ENCODE measurements around the gene DDX10. TPM values are rescaled to one million over a fixed set of nuclear protein-coding genes. Genes with fewer than 3 reads are reported as not detected.

Gene DDX10
- total RNA-seq, 1 experiment from 2014 or later, result 72.2 TPM

- Histone ChIP-seq H3K4me1 (ENCODE audit: insufficient read depth, low read length, poor library complexity, severe bottlenecking) (peaks cover 42% of the 10 kb centered on the region), H3K9me3 (ENCODE audit: low read depth, low read length, poor library complexity, severe bottlenecking) (peaks cover 9% of the 10 kb centered on the region), H3K27ac (ENCODE audit: low read depth, low read length, poor library complexity, severe bottlenecking) (peak overlapping the region; percentile 87), H3K36me3 (ENCODE audit: insufficient read depth, low read length, poor library complexity, severe bottlenecking) (no peaks in the 10 kb centered on the region), H3K4me3 (ENCODE audit: low read depth, low read length, poor library complexity, severe bottlenecking) (peak overlapping the region; percentile 24), H3K27me3 (replicated peaks; ENCODE audit: insufficient read depth, low read depth, low read length, poor library complexity) (no peaks in the 10 kb centered on the region)
- CTCF ChIA-PET, result interaction anchor here (0.6 kb wide), 1 partner anchor 20 kb away, joined by 7 read pairs; no protein-coding TSS in a partner anchor
- peak; percentile 95 for DNase-seq (ENCODE audit: low spot score)
- TF ChIP-seq EZH2 (IDR thresholded peaks at IDR 0.05; ENCODE audit: borderline replicate concordance, low read depth, low read length, poor library complexity, severe bottlenecking) (no peak), CTCF (conservative IDR thresholded peaks at IDR 0.05; ENCODE audit: low read depth, low read length) (no peak)
- intact Hi-C loops (cut with micrococcal nuclease; ENCODE audit: unreplicated experiment), result no loop called here
- POLR2A ChIA-PET (ENCODE audit: low non-redundant PET), result no interaction called here
- TSS peak; percentile 93 for BruUV-seq (replicated peaks)
Measured at GRCh38 chr11:108895579-108896480, 231.0 kb downstream of the DDX10 start.

- Histone ChIP-seq H3K36me3 (ENCODE audit: insufficient read depth, low read length, poor library complexity, severe bottlenecking) (no peaks in the 10 kb centered on the region), H3K27me3 (replicated peaks; ENCODE audit: insufficient read depth, low read depth, low read length, poor library complexity) (no peaks in the 10 kb centered on the region), H3K4me1 (ENCODE audit: insufficient read depth, low read length, poor library complexity, severe bottlenecking) (peaks cover 43% of the 10 kb centered on the region), H3K9me3 (ENCODE audit: low read depth, low read length, poor library complexity, severe bottlenecking) (peaks cover 9% of the 10 kb centered on the region), H3K4me3 (ENCODE audit: low read depth, low read length, poor library complexity, severe bottlenecking) (no peak overlapping the region), H3K27ac (ENCODE audit: low read depth, low read length, poor library complexity, severe bottlenecking) (peak overlapping the region; percentile 87)
- intact Hi-C loops (cut with micrococcal nuclease; ENCODE audit: unreplicated experiment), result no loop called here
- ChIA-PET CTCF (no interaction called here), POLR2A (ENCODE audit: low non-redundant PET) (interaction anchor here (0.6 to 0.8 kb wide), 2 partner anchors 22 to 211 kb away, joined by 3 read pairs; no protein-coding TSS in a partner anchor)
- TF ChIP-seq EZH2 (IDR thresholded peaks at IDR 0.05; ENCODE audit: borderline replicate concordance, low read depth, low read length, poor library complexity, severe bottlenecking), result no peak
- no peak for TF ChIP-seq CTCF (conservative IDR thresholded peaks at IDR 0.05; ENCODE audit: low read depth, low read length)
- DNase-seq (ENCODE audit: low spot score), result peak; percentile 52
- no TSS peak for BruUV-seq (replicated peaks)
Measured at GRCh38 chr11:108897071-108897481, 232.2 kb downstream of the DDX10 start.

GRCh38 chr11:108897916-108898315 lies 233.0 kb downstream of the DDX10 start:
- CTCF ChIA-PET, result no interaction called here
- intact Hi-C loops (cut with micrococcal nuclease; ENCODE audit: unreplicated experiment), result no loop called here

More at GRCh38 chr11:108897916-108898315, 233.0 kb downstream of the DDX10 start:
- POLR2A ChIA-PET (ENCODE audit: low non-redundant PET), result no interaction called here
- peaks cover 9% of the 10 kb centered on the region for H3K9me3 ChIP-seq (ENCODE audit: low read depth, low read length, poor library complexity, severe bottlenecking)
- H3K27me3 ChIP-seq (replicated peaks; ENCODE audit: insufficient read depth, low read depth, low read length, poor library complexity), result no peaks in the 10 kb centered on the region
- H3K36me3 ChIP-seq (ENCODE audit: insufficient read depth, low read length, poor library complexity, severe bottlenecking), result no peaks in the 10 kb centered on the region
- no peak for DNase-seq (ENCODE audit: low spot score)
- H3K4me1 ChIP-seq (ENCODE audit: insufficient read depth, low read length, poor library complexity, severe bottlenecking), result peaks cover 45% of the 10 kb centered on the region
- TF ChIP-seq EZH2 (IDR thresholded peaks at IDR 0.05; ENCODE audit: borderline replicate concordance, low read depth, low read length, poor library complexity, severe bottlenecking), result no peak
- no peak for TF ChIP-seq CTCF (conservative IDR thresholded peaks at IDR 0.05; ENCODE audit: low read depth, low read length)
- BruUV-seq (replicated peaks), result no TSS peak
- H3K4me3 ChIP-seq (ENCODE audit: low read depth, low read length, poor library complexity, severe bottlenecking), result no peak overlapping the region
- H3K27ac ChIP-seq (ENCODE audit: low read depth, low read length, poor library complexity, severe bottlenecking), result no peak overlapping the region

Measured in A673 (cell line).